Thoracic aorta (tissue), 2 donors: ENCODE results near the gene TOB2. TPM values are rescaled to one million over a fixed set of nuclear protein-coding genes. Genes with fewer than 3 reads are reported as not detected.
A peak's percentile ranks its signal among the peaks of the same experiment; 100 is the strongest.
"Not testable (repeated sequence)": the region's sequence is repeated elsewhere in the genome, so short reads cannot be mapped to it uniquely, and the experiment has no call there.

ENCODE experiments used
- ATAC-seq: fragments of 150-250 bp; one replicate; pipeline ENCODE4 v1.8.0; 2017; ENCODE audit warnings: low read depth; ENCODE audit not compliant: insufficient number of reproducible peaks, low FRiP score
- DNase-seq: peaks from one replicate; pipeline ENCODE4 v3.0.0-alpha.2; 2020; ENCODE audit warnings: low spot score
- H3K27ac ChIP-seq, 2 donors: fragments of 200-600 bp; sonication (generic); 1 replicate in 1 of 2; 2 replicates in 1 of 2; pipeline ENCODE4 v1.5.1; 2016; ENCODE audit warnings: mild to moderate bottlenecking in 2 of 2, moderate library complexity in 2 of 2
- H3K27me3 ChIP-seq: fragments of 200-600 bp; sonication (generic); replicated peaks from 2 replicates; pipeline ENCODE4 v1.6.0; 2016; ENCODE audit warnings: mild to moderate bottlenecking; ENCODE audit not compliant: insufficient read depth
- H3K36me3 ChIP-seq: fragments of 200-600 bp; sonication (generic); one replicate; pipeline ENCODE4 v1.5.1; 2016
- H3K4me1 ChIP-seq, 2 donors: fragments of 200-600 bp; sonication (generic); 1 replicate in 1 of 2; 2 replicates in 1 of 2; pipeline versions ENCODE4 v1.5.1 to v1.6.0; 2016; ENCODE audit warnings: low read depth in 2 of 2, mild to moderate bottlenecking in 1 of 2; ENCODE audit not compliant: control insufficient read depth in 1 of 2
- H3K4me3 ChIP-seq: fragments of 200-600 bp; sonication (generic); 2 replicates; pipeline ENCODE4 v1.5.1; 2016; ENCODE audit warnings: mild to moderate bottlenecking
- H3K9me3 ChIP-seq: fragments of 200-600 bp; sonication (generic); 2 replicates; pipeline ENCODE4 v1.5.1; 2016
- total RNA-seq, 2 donors: library from RNA; depleted of rRNA; stranded (reverse); fragments of >200 nt; gene quantifications; one replicate each; pipeline versions ENCODE4 v1.1.0 to v1.2.3, GENCODE V29; 2016
- TF ChIP-seq, protein P1 (sequence below): fragments of 200-600 bp; sonication (generic); IDR thresholded peaks from one replicate; pipeline ENCODE4 v1.5.1; 2019; ENCODE audit warnings: antibody characterized with exemption

Gene TOB2
- total RNA-seq, 2 donors from 2014 or later = 45.5 to 56.5 TPM

GRCh38 chr22:41436322-41437113, 10.1 kb downstream of the TOB2 start:
- Histone ChIP-seq H3K4me1 (peaks cover 16 to 68% of the 10 kb centered on the region in 2 donors), H3K4me3 (no peak overlapping the region), H3K27me3 (no peaks in the 10 kb centered on the region), H3K9me3 (no peaks in the 10 kb centered on the region), H3K36me3 (peaks cover 61% of the 10 kb centered on the region), H3K27ac (no peak overlapping the region)
- TF ChIP-seq, protein P1, sequence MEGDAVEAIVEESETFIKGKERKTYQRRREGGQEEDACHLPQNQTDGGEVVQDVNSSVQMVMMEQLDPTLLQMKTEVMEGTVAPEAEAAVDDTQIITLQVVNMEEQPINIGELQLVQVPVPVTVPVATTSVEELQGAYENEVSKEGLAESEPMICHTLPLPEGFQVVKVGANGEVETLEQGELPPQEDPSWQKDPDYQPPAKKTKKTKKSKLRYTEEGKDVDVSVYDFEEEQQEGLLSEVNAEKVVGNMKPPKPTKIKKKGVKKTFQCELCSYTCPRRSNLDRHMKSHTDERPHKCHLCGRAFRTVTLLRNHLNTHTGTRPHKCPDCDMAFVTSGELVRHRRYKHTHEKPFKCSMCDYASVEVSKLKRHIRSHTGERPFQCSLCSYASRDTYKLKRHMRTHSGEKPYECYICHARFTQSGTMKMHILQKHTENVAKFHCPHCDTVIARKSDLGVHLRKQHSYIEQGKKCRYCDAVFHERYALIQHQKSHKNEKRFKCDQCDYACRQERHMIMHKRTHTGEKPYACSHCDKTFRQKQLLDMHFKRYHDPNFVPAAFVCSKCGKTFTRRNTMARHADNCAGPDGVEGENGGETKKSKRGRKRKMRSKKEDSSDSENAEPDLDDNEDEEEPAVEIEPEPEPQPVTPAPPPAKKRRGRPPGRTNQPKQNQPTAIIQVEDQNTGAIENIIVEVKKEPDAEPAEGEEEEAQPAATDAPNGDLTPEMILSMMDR = no peak
- DNase-seq (no peak), ATAC-seq (no peak)

DNA sequence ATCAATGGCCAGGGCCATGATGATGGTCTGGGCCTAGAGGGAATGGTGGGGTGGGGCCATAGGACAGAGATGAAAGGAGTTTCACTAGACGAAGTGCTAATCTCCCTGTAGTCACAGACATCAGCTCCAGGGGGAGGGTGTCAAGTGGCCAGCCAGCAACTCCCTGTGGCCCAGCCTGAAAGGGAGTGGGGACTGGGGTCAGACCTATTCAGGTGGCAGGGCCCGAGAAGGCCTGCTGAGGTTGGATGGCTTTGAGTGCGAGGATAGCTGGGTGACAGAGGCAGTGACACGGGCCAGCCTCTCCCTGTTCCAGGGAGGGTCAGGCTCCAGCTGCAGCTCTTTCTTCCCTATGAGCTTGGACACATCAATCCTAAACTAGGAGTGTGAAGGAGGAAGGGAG, 11.0 kb downstream of the TOB2 start:
- Histone ChIP-seq H3K27me3 (no peaks in the 10 kb centered on the region), H3K4me1 (peaks cover 16 to 59% of the 10 kb centered on the region in 2 donors), H3K4me3 (no peak overlapping the region), H3K36me3 (peaks cover 51% of the 10 kb centered on the region), H3K9me3 (no peaks in the 10 kb centered on the region), H3K27ac (no peak overlapping the region)
- ATAC-seq (no peak), DNase-seq (no peak)
- TF ChIP-seq, protein P1 = no peak

DNA sequence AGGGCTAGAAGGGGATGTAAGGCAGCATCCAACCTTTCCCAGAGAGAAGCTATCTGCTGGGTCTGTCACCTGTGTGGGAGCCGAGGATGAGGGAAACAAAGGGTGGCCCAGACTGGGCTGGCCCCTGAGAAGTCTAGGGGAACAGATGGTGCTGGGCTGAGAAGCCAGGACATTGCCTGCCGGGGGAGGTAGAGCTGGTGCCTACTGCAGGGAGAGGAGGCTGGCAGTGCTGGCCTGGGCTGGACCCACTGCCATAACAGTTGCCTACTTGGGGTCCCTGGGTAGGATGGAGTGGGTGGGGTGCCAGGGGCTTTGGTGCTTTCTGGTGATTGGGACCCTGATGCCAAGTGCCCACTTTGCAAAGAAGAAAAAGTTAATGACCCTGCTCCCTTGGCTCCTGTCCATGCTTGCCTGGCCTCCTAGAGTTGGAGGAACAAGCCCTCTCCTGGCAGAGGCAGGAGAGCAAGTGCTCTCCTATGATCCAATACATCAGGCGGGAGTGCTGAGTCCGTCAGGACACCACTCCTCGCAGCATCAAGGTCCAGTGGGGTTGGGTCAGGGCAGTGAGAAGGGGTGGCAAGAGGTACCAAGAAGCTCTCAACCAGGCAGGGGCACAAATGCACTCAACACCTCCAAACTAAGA, 12.1 kb downstream of the TOB2 start:
- DNase-seq, H3K4me3 ChIP-seq, H3K27me3 ChIP-seq, H3K9me3 ChIP-seq, ATAC-seq: not testable (repeated sequence)
- Histone ChIP-seq H3K36me3 (peaks cover 49% of the 10 kb centered on the region), H3K4me1 (peaks cover 16 to 49% of the 10 kb centered on the region in 2 donors), H3K27ac (peak overlapping the region; percentile 5)

DNA sequence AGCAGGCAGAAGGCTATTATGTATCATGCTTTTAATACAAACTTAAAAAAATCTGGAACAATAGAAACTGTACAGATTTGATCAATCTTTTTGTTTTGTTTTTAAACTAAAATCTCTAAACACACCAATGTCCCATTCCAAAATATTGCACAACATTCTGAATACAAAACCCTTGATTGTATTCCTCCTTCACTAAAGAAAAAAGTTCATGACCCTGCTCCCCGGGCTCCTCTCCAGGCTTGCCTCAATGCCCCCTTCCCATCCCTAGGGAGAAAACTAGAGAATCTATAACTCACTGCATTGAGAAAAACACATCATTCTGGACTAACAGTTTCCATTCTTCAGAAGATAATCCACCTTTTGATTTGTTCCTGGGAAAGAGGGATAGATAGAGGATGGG, 13.1 kb downstream of the TOB2 start:
- not testable (repeated sequence) for H3K9me3 ChIP-seq, H3K27ac ChIP-seq, H3K27me3 ChIP-seq, H3K4me3 ChIP-seq, DNase-seq, ATAC-seq
- H3K4me1 ChIP-seq = peaks cover 10 to 39% of the 10 kb centered on the region in 2 donors
- peaks cover 49% of the 10 kb centered on the region for H3K36me3 ChIP-seq

GRCh38 chr22:41431656-41432055, 14.9 kb downstream of the TOB2 start:
- Histone ChIP-seq H3K4me3 (no peak overlapping the region), H3K4me1 (peaks cover 10 to 30% of the 10 kb centered on the region in 2 donors), H3K27ac (no peak overlapping the region), H3K27me3 (no peaks in the 10 kb centered on the region), H3K9me3 (no peaks in the 10 kb centered on the region), H3K36me3 (peaks cover 36% of the 10 kb centered on the region)
- ATAC-seq (no peak), DNase-seq (no peak)
- TF ChIP-seq, protein P1 = no peak

DNA sequence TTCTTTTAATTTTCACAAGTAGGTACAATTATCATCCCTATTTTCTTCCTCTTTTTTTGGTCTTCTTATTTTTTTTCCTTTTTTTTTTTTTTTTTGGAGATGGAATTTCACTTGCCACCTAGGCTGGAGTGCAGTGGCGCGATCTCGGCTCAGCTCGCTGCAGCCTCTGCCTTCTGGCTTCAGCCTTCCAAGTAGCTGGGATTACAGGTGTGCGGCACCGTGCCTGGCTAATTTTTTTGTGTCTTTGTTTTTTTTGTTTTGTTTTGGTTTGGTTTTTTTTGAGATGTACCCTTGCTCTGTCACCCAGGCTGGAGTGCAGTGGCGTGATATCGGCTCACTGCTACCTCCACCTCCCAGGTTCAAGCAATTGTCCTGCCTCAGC, 16.7 kb downstream of the TOB2 start:
- Histone ChIP-seq H3K36me3 (peaks cover 23% of the 10 kb centered on the region), H3K27me3 (no peaks in the 10 kb centered on the region), H3K9me3 (no peaks in the 10 kb centered on the region), H3K27ac (no peak overlapping the region), H3K4me3 (no peak overlapping the region), H3K4me1 (peaks cover 1 to 13% of the 10 kb centered on the region in 2 donors)
- ATAC-seq = no peak
- no peak for DNase-seq
- TF ChIP-seq, protein P1 = no peak
